ENCODE measurements around the gene TRIM9. TPM values are rescaled to one million over a fixed set of nuclear protein-coding genes. Genes with fewer than 3 reads are reported as not detected.

The TRIM9 gene
- total and polyA plus RNA-seq, 2 of the 4 experiments (the other 2 are of a cell fraction) = under 0.01 to 0.09 TPM

- peak overlapping the region; percentile 30; the same call in 1 of the 2 replicates for H3K56ac ChIP-seq (ENCODE audit: extremely low read depth, insufficient read depth, low read length)
- POLR2A ChIA-PET (ENCODE audit: unreplicated experiment) = no interaction called here
- peak; percentile 80 for TF ChIP-seq MAFK (IDR thresholded peaks at IDR 0.05; ENCODE audit: low read depth, low read length)
- TF ChIP-seq MXI1 (IDR thresholded peaks at IDR 0.05; ENCODE audit: borderline replicate concordance, low read depth, low read length) = no peak
- peak; percentile 80 for TF ChIP-seq FOS (IDR thresholded peaks at IDR 0.05; ENCODE audit: low read depth, low read length)
- TF ChIP-seq CTCF (conservative IDR thresholded peaks at IDR 0.05; ENCODE audit: low read depth, low read length) = no peak
- TF ChIP-seq SMC3 (IDR thresholded peaks at IDR 0.05; ENCODE audit: low read depth, low read length) = no peak
- TF ChIP-seq BHLHE40 (IDR thresholded peaks at IDR 0.05; ENCODE audit: low read depth, low read length) = no peak
- TF ChIP-seq NFE2L2 (IDR thresholded peaks at IDR 0.05; ENCODE audit: low read depth, low read length) = 0 out of 2 replicates have a peak, but pooled peaks have one; percentile 7
- TF ChIP-seq RAD21 (IDR thresholded peaks at IDR 0.05; ENCODE audit: low read length) = no peak
- H3K79me1 ChIP-seq (ENCODE audit: low read depth in 1 of 2, low read length in 2 of 2) = no peaks in the 10 kb centered on the region
- H3K27me3 ChIP-seq (ENCODE audit: control insufficient read depth, insufficient read depth, low read length) = no peaks in the 10 kb centered on the region
- intact Hi-C loops (cut with micrococcal nuclease) (no loop called here), dilution Hi-C loops (cut with HindIII; ENCODE audit: low sequenced_read_pairs, unreplicated experiment) (no loop called here), in situ Hi-C loops (cut with MboI; ENCODE audit: low sequenced_read_pairs) (no loop called here)
- peaks cover 5% of the 10 kb centered on the region; the same call in 1 of the 2 replicates for H4K20me1 ChIP-seq (ENCODE audit: insufficient read depth, low read length)
- CTCF ChIA-PET = interaction anchor here (0.7 to 1.1 kb wide), 2 partner anchors 185 to 256 kb away, joined by 3 to 7 read pairs; no protein-coding TSS in a partner anchor
- peak overlapping the region; percentile 17; the same call in 1 of the 2 replicates for H3K4me3 ChIP-seq (ENCODE audit: insufficient read depth, low read depth, low read length)
- H3K27ac ChIP-seq (ENCODE audit: insufficient read depth, low read length) = peak overlapping the region; percentile 80
- H3K23ac ChIP-seq (ENCODE audit: low read depth, low read length) = peak overlapping the region; percentile 76
- H2BK5ac ChIP-seq (ENCODE audit: low read depth, low read length, poor library complexity, severe bottlenecking) = peak overlapping the region; percentile 76
- peak overlapping the region; percentile 49 for H2AFZ ChIP-seq (replicated peaks; ENCODE audit: low read length, poor library complexity)
- no peak overlapping the region for H2AK9ac ChIP-seq (replicated peaks; ENCODE audit: low read depth, low read length, poor library complexity)
- peaks cover 13% of the 10 kb centered on the region for H3K9me1 ChIP-seq (ENCODE audit: insufficient read depth, low read length)
- H3K4me1 ChIP-seq (ENCODE audit: control insufficient read depth, insufficient read depth, low read length) = peaks cover 24% of the 10 kb centered on the region
- H2BK15ac ChIP-seq (ENCODE audit: low read depth, low read length) = no peak overlapping the region; the same call in 2 of the 3 replicates
- H3K36me3 ChIP-seq (ENCODE audit: control insufficient read depth, insufficient read depth, low read length) = no peaks in the 10 kb centered on the region
- H3K14ac ChIP-seq (replicated peaks; ENCODE audit: low read depth, low read length) = peak overlapping the region; percentile 30; the same call in 1 of the 2 replicates
- H4K91ac ChIP-seq (ENCODE audit: insufficient read depth, low read depth, low read length) = peak overlapping the region; percentile 73
- DNase-seq (peak; percentile 97), ATAC-seq (ENCODE audit: low read depth) (peak; percentile 78)
- BruUV-seq (replicated peaks) = no TSS peak
- no peaks in the 10 kb centered on the region for H3K9me3 ChIP-seq (ENCODE audit: control insufficient read depth, insufficient read depth, low read length)
- H2BK120ac ChIP-seq (ENCODE audit: low read depth, low read length) = peak overlapping the region; percentile 78
- H3K9ac ChIP-seq (ENCODE audit: low read depth, low read length) = no peak overlapping the region; the same call in 1 of the 2 replicates
- H2BK20ac ChIP-seq (ENCODE audit: low read depth, low read length) = peak overlapping the region; percentile 63
- H4K5ac ChIP-seq (ENCODE audit: low read depth, low read length) = peak overlapping the region; percentile 82
- H4K8ac ChIP-seq (ENCODE audit: low read depth in 2 of 2, low read length in 2 of 2) = peak overlapping the region in 1 of 2 experiments; percentile 47; a peak in 2 of 4 replicates
- H2AK5ac ChIP-seq (ENCODE audit: low read depth, low read length) = peak overlapping the region; percentile 52; the same call in 1 of the 2 replicates
- H3K18ac ChIP-seq (ENCODE audit: low read depth, low read length) = peak overlapping the region; percentile 92
- H3K4me2 ChIP-seq (ENCODE audit: low read depth, low read length) = peak overlapping the region; percentile 86
- WGBS, 2 experiments (ENCODE audit: extremely low coverage in 2 of 2, insufficient read length in 1 of 2) = no CpG with 5 or more reads among the region's 2 CpGs
- H3K4ac ChIP-seq (ENCODE audit: low read depth, low read length) = peak overlapping the region; percentile 91
Measured at GRCh38 chr14:50961605-50962221, 133.2 kb downstream of the TRIM9 start.

All from IMR-90 (cell line).